Ishikawa (cell line): ENCODE data around the gene IGSF3.

Experiments used
- CEBPB ChIP-seq: IDR thresholded peaks from 2 replicates; pipeline ENCODE4 v1.6.1; 2012
- CREB1 ChIP-seq: IDR thresholded peaks from 2 replicates; pipeline ENCODE4 v1.6.1; 2012; ENCODE audit warnings: low read depth
- EP300 ChIP-seq: IDR thresholded peaks from 2 replicates; pipeline ENCODE4 v1.6.1; 2012; ENCODE audit warnings: borderline replicate concordance
- FOXM1 ChIP-seq: IDR thresholded peaks from 2 replicates; pipeline ENCODE4 v1.6.1; 2012; ENCODE audit warnings: low read depth, borderline replicate concordance
- NFIC ChIP-seq: IDR thresholded peaks from 2 replicates; pipeline ENCODE4 v1.6.1; 2012
- RAD21 ChIP-seq: IDR thresholded peaks from 2 replicates; pipeline ENCODE4 v1.6.1; 2012; ENCODE audit warnings: low read depth
- REST ChIP-seq: IDR thresholded peaks from 2 replicates; pipeline ENCODE4 v1.6.1; 2012; ENCODE audit warnings: low read depth, mild to moderate bottlenecking
- TAF1 ChIP-seq: IDR thresholded peaks from 2 replicates; pipeline ENCODE4 v1.6.1; 2012; ENCODE audit warnings: low read depth, mild to moderate bottlenecking
- TEAD4 ChIP-seq: IDR thresholded peaks from 2 replicates; pipeline ENCODE4 v1.6.1; 2012
- USF1 ChIP-seq: IDR thresholded peaks from 2 replicates; pipeline ENCODE4 v1.6.1; 2012
- YY1 ChIP-seq: IDR thresholded peaks from 2 replicates; pipeline ENCODE4 v1.6.1; 2012; ENCODE audit warnings: low read depth
- ZBTB7A ChIP-seq: IDR thresholded peaks from 2 replicates; pipeline ENCODE4 v1.6.1; 2012; ENCODE audit warnings: low read depth

- TF ChIP-seq YY1 = no peak
- TF ChIP-seq CEBPB = no peak
- no peak for TF ChIP-seq REST
- TF ChIP-seq TAF1 = no peak
- TF ChIP-seq CREB1 = no peak
- no peak for TF ChIP-seq USF1
- TF ChIP-seq EP300 = no peak
- no peak for TF ChIP-seq NFIC
- TF ChIP-seq ZBTB7A = no peak
- TF ChIP-seq FOXM1 = no peak
- no peak for TF ChIP-seq RAD21
- no peak for TF ChIP-seq TEAD4
These were observed 109.4 kb downstream of the IGSF3 start for GRCh38 chr1:116558140-116558549.
